ENCODE results near the gene CSNK1G1. TPM values are rescaled to one million over a fixed set of nuclear protein-coding genes. Genes with fewer than 3 reads are reported as not detected.

The CSNK1G1 gene
- total and polyA plus RNA-seq, 2 donors (not counting 1 experiment from before 2014, with no cell fraction given) = 18.2 to 27.1 TPM

DNA sequence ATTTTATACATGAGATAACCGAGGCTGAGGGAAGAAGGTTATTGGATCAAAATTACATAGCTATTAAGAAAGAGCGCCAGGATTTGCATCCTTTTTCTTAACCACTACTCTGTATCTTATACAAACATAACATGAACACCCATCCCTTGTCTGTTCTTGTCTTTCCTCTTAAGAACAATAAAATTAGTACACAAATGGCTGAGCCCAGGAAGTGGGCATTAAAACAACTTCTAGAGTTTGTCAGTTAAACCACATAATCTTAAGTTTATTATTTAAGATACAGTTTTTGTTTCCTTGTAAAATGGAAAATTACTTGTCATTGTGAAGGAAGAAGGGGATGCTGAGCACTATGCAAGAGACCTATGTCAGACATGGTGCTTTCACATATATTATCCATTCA is 144.3 kb downstream of the CSNK1G1 start:
- Histone ChIP-seq H3K79me2 (ENCODE audit: control insufficient read depth, insufficient read depth, low read length) (no peaks in the 10 kb centered on the region), H3K9me3 (ENCODE audit: control insufficient read depth, insufficient read depth, low read depth, low read length) (no peaks in the 10 kb centered on the region), H2AFZ (ENCODE audit: low read length) (no peak overlapping the region), H3K9ac (ENCODE audit: insufficient read depth, low read length) (no peak overlapping the region), H3K27ac (ENCODE audit: insufficient read depth, low read length) (no peak overlapping the region), H4K20me1 (ENCODE audit: control insufficient read depth, extremely low read depth, insufficient read depth, low read length) (no peaks in the 10 kb centered on the region), H3K27me3 (ENCODE audit: control insufficient read depth, insufficient read depth, low read length) (no peaks in the 10 kb centered on the region), H3K4me1 (ENCODE audit: control insufficient read depth, extremely low read depth, insufficient read depth, low read length) (no peaks in the 10 kb centered on the region), H3K4me2 (ENCODE audit: extremely low read depth, insufficient read depth, low read length) (no peak overlapping the region), H3K4me3 (replicated peaks in 1 of 4; ENCODE audit: control extremely low read depth in 1 of 4, insufficient read depth in 1 of 4, low read depth in 3 of 4, low read length in 4 of 4) (no peak overlapping the region), H3K36me3 (ENCODE audit: control insufficient read depth, insufficient read depth, low read length) (peaks cover 2% of the 10 kb centered on the region)
- TF ChIP-seq, protein P1, sequence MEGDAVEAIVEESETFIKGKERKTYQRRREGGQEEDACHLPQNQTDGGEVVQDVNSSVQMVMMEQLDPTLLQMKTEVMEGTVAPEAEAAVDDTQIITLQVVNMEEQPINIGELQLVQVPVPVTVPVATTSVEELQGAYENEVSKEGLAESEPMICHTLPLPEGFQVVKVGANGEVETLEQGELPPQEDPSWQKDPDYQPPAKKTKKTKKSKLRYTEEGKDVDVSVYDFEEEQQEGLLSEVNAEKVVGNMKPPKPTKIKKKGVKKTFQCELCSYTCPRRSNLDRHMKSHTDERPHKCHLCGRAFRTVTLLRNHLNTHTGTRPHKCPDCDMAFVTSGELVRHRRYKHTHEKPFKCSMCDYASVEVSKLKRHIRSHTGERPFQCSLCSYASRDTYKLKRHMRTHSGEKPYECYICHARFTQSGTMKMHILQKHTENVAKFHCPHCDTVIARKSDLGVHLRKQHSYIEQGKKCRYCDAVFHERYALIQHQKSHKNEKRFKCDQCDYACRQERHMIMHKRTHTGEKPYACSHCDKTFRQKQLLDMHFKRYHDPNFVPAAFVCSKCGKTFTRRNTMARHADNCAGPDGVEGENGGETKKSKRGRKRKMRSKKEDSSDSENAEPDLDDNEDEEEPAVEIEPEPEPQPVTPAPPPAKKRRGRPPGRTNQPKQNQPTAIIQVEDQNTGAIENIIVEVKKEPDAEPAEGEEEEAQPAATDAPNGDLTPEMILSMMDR (conservative IDR thresholded peaks at IDR 0.05 in 1 of 2, IDR thresholded peaks at IDR 0.05 in 1 of 2; ENCODE audit: low read depth in 1 of 2, low read length in 2 of 2) = no peak
- TF ChIP-seq EZH2 (IDR thresholded peaks at IDR 0.05; ENCODE audit: low read length, missing control alignments) = no peak
- no peak for DNase-seq (ENCODE audit: low read depth in 2 of 2)

DNA sequence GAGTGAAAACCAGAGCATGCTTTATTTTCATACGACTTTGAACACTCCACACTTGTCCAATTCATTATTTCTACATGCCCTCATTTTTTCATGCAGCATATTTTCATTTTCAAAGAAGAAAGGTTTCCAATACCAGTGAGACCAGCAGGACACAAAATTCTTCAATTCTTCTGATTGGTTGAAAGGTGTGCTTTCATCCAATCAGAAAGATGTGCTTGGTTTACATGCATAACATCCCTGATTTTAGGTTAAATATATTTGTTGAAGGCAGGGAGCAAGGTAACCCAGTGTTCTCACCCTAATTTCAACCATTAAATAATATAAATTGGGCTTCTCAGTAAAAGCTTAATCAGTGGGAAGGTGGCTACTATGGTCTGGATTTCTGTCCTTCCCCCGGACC is 145.6 kb downstream of the CSNK1G1 start:
- Histone ChIP-seq H3K4me2 (ENCODE audit: extremely low read depth, insufficient read depth, low read length) (no peak overlapping the region), H3K4me1 (ENCODE audit: control insufficient read depth, extremely low read depth, insufficient read depth, low read length) (no peaks in the 10 kb centered on the region), H3K9ac (ENCODE audit: insufficient read depth, low read length) (no peak overlapping the region), H3K27ac (ENCODE audit: insufficient read depth, low read length) (no peak overlapping the region), H3K79me2 (ENCODE audit: control insufficient read depth, insufficient read depth, low read length) (no peaks in the 10 kb centered on the region), H3K27me3 (ENCODE audit: control insufficient read depth, insufficient read depth, low read length) (no peaks in the 10 kb centered on the region), H3K9me3 (ENCODE audit: control insufficient read depth, insufficient read depth, low read depth, low read length) (no peaks in the 10 kb centered on the region), H3K4me3 (replicated peaks in 1 of 4; ENCODE audit: control extremely low read depth in 1 of 4, insufficient read depth in 1 of 4, low read depth in 3 of 4, low read length in 4 of 4) (no peak overlapping the region), H2AFZ (ENCODE audit: low read length) (no peak overlapping the region), H3K36me3 (ENCODE audit: control insufficient read depth, insufficient read depth, low read length) (peaks cover 2% of the 10 kb centered on the region), H4K20me1 (ENCODE audit: control insufficient read depth, extremely low read depth, insufficient read depth, low read length) (no peaks in the 10 kb centered on the region)
- TF ChIP-seq EZH2 (IDR thresholded peaks at IDR 0.05; ENCODE audit: low read length, missing control alignments) = no peak
- TF ChIP-seq, protein P1 (conservative IDR thresholded peaks at IDR 0.05 in 1 of 2, IDR thresholded peaks at IDR 0.05 in 1 of 2; ENCODE audit: low read depth in 1 of 2, low read length in 2 of 2) = no peak
- DNase-seq (ENCODE audit: low read depth in 2 of 2) = no peak

DNA sequence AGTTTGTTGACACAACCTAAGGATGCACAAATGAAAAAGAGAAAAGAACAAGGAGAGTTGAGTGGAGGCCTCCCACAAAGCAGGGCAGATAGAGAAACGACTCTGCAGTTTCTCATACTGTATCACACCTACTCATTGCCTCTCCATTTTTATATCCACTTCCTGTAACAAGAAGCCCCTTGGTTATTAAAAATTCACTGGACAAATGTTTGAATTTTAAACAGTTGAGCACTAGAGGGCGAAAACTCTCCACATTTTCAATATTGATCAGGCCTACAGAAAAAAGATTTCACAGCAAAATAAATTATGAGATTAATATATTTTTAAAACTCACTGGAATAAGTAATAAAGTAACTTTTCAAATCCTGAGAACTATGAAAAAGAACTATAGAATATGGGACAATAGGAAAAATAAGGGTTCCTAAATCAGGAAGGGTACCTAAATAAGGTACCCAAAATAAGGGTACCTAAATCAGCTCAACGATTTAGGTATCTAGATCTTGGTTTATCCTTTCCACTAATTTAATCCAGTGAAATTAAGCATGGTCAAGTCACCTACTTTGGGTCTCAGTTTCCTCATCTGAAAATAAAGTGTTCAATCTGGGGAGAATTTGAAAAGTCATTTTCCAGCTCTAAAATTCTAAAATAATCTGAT is 146.2 kb downstream of the CSNK1G1 start:
- H3K36me3 ChIP-seq (ENCODE audit: control insufficient read depth, insufficient read depth, low read length) = peaks cover 2% of the 10 kb centered on the region
- H3K9me3 ChIP-seq (ENCODE audit: control insufficient read depth, insufficient read depth, low read depth, low read length) = no peaks in the 10 kb centered on the region
- DNase-seq (ENCODE audit: low read depth in 2 of 2) = peak; percentile 42 to 74
- no peak overlapping the region for H3K9ac ChIP-seq (ENCODE audit: insufficient read depth, low read length)
- no peaks in the 10 kb centered on the region for H3K4me1 ChIP-seq (ENCODE audit: control insufficient read depth, extremely low read depth, insufficient read depth, low read length)
- no peaks in the 10 kb centered on the region for H3K27me3 ChIP-seq (ENCODE audit: control insufficient read depth, insufficient read depth, low read length)
- H3K4me2 ChIP-seq (ENCODE audit: extremely low read depth, insufficient read depth, low read length) = no peak overlapping the region
- H3K27ac ChIP-seq (ENCODE audit: insufficient read depth, low read length) = no peak overlapping the region
- no peak overlapping the region for H3K4me3 ChIP-seq (replicated peaks in 1 of 4; ENCODE audit: control extremely low read depth in 1 of 4, insufficient read depth in 1 of 4, low read depth in 3 of 4, low read length in 4 of 4)
- H2AFZ ChIP-seq (ENCODE audit: low read length) = no peak overlapping the region
- H3K79me2 ChIP-seq (ENCODE audit: control insufficient read depth, insufficient read depth, low read length) = no peaks in the 10 kb centered on the region
- no peaks in the 10 kb centered on the region for H4K20me1 ChIP-seq (ENCODE audit: control insufficient read depth, extremely low read depth, insufficient read depth, low read length)
- no peak for TF ChIP-seq EZH2 (IDR thresholded peaks at IDR 0.05; ENCODE audit: low read length, missing control alignments)
- TF ChIP-seq, protein P1 (conservative IDR thresholded peaks at IDR 0.05 in 1 of 2, IDR thresholded peaks at IDR 0.05 in 1 of 2; ENCODE audit: low read depth in 1 of 2, low read length in 2 of 2) = peak; percentile 35 to 45
